ENCODE results near the gene APOBEC3A.
A peak's percentile ranks its signal among the peaks of the same experiment; 100 is the strongest.
"Not testable (repeated sequence)": the region's sequence is repeated elsewhere in the genome, so short reads cannot be mapped to it uniquely, and the experiment has no call there.

Gene APOBEC3A

GRCh38 chr22:38981992-38982927, 24.9 kb downstream of the APOBEC3A start, which contains the start of gene APOBEC3B:
APOBEC3B (plus strand) TSS chr22:38982347; CDS start chr22:38982454, 107 bp downstream.
- no peak for DNase-seq

GRCh38 chr22:38984224-38984623, 26.8 kb downstream of the APOBEC3A start:
- no peak for DNase-seq

GRCh38 chr22:38984784-38985757, 27.7 kb downstream of the APOBEC3A start:
- DNase-seq = not testable (repeated sequence)

DNA sequence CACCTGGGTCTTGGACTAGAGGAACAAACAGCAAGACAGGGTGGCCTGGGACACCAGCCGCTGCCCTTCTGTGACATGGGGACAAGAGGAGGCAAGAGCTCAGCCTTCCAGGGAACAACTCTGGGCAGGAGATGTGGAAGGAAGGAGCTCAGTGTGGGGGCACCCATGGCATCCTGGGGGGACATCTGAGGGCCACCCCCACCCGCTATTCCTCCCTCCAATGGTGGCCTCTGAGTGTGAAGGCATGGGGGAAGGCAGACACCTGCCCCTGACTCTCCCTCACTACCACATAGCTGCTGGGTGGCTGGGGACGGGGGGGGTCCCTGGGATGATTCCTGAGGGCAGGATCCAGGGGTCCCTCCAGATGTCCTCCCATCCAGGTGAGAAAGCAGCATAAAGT, 29.2 kb downstream of the APOBEC3A start:
- no peak for DNase-seq

DNA sequence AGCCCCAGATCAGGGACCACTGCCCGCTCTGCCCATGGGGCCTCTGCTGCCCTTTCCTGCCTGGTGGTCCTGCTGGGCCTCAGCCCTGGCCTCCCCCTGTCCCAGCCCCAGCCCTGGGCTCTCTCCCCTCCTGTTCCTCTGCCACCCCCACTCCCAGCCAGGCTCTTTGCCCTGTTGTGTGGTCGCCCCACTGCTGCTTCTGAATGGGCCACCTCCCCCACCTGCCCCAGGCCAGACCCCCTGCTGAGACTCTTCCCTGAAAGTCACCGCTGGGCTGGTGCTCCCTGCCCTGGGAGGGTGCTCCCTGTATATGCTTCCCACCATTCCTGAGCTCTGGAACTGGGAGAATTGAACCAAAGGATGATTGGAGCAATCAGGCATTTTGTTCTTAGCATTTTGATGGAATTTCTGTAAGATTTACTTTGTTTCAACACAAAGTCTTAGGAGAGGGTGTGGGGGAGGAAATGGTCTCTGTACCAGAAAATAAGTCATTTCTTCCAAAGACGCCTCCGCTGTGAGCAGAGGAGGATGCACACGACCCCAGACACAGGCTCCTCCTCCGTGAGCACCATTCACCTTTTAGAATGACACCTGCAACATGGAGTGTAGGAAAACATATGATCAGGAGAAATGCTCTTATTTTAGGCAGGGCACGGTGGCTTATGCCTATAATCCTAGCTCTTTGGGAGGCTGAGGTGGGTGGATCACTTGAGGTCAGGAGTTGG, 29.9 kb downstream of the APOBEC3A start:
- DNase-seq = no peak

DNA sequence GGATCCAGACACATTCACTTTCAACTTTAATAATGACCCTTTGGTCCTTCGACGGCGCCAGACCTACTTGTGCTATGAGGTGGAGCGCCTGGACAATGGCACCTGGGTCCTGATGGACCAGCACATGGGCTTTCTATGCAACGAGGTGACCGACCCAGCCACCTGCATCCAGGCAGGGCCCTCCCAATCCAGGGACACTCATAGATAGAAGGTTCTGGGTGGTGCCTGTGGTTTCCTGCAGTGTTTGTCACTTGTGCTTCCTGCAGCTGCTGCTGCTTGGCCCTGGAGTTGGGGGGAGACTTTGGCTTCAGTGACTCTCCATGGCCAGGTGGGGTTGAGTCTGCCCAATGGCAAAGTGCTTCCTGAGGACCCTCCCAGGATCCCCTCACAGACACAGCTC, 32.1 kb downstream of the APOBEC3A start:
- DNase-seq = no peak

- not testable (repeated sequence) for DNase-seq
Observed at GRCh38 chr22:38992871-38993371, 35.5 kb downstream of the APOBEC3A start.

DNA sequence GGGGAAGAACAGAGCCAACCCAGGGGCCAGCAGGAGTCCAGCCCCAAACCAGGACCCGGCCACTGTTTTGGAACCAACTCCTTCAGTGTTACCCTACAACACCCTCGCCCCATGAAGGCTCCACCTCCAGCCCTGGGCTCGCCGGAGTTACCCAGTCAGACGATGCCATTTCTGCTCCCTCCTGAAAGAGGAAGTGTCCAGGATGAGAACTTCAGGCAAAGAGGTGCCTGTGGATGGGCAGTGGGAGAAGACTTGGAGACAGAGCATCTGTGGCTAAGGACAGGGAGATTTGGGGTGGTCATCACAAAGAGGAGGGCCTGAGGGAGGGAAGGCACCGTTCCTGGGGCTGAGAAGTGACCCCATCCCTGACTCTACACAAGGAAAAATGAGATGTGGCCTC, 38.7 kb downstream of the APOBEC3A start:
- no peak for DNase-seq

GRCh38 chr22:38997518-38997917, 40.1 kb downstream of the APOBEC3A start:
- no peak for DNase-seq

- DNase-seq = peak; percentile 38
Observed at GRCh38 chr22:39003165-39003638, 45.8 kb downstream of the APOBEC3A start.

- DNase-seq = no peak
Observed at GRCh38 chr22:39007177-39007576, 49.8 kb downstream of the APOBEC3A start.

- DNase-seq = not testable (repeated sequence)
Observed at GRCh38 chr22:39008271-39008850, 51.0 kb downstream of the APOBEC3A start.

- no peak for DNase-seq
Observed at GRCh38 chr22:39010946-39011345, 53.5 kb downstream of the APOBEC3A start.
